Peyer's patch (tissue), 4 donors: ENCODE measurements around the gene MTSS2.

ENCODE experiments used
- POLR2A ChIP-seq, 2 donors: fragments of 450-650 bp; IDR thresholded peaks; one replicate each; pipeline ENCODE4 v1.5.1; 2017; ENCODE audit warnings: antibody characterized with exemption in 2 of 2, mild to moderate bottlenecking in 2 of 2, moderate library complexity in 2 of 2
- TF ChIP-seq, protein P1 (sequence below), 6 experiments: fragments of 450-650 bp in 4 of 6; fragments of 200-600 bp in 2 of 6; sonication (generic) in 1 of 6; IDR thresholded peaks; one replicate each; pipeline ENCODE4 v1.5.1; 2017 to 2019; ENCODE audit warnings: antibody characterized with exemption in 6 of 6, mild to moderate bottlenecking in 3 of 6, moderate library complexity in 1 of 6

DNA sequence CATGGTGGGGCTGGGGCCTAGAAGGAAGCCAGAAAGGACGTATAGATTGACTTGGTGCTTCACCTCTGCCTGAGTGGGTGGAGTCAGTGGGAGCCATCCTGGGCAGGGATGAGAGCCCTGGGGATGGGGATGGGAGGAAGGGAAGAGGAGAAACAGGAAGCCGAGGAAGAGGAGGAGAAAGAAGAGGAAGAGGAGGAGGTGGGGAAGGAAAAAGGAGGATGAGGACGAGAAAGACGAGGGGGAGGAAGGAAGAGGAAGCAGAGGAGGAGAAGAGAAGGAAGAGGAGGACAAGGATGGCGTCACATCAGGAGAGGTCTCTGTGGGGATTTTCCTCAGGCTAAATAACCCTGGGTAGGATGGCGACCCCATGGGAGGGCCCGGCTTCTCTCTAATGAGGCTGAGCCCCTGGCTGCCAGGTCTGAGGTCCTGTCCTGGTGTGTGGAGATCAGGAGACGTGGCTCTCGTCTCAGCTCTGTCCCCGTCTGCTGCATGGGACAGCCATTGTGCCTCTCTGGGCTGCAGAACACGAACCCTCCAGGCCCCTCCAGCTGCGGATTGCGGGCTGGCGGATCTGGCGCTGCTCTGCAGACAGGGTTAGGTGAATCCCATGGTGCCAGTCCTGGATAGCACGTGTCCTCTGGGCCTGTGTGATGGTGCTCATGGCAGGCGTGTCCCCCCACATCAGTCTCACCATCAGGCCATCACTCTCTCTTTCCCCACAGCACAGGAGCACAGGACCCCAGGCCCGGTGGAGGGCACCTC is 35.5 kb upstream of the MTSS2 start:
- TF ChIP-seq POLR2A (IDR thresholded peaks at IDR 0.05), result no peak
- TF ChIP-seq, protein P1, sequence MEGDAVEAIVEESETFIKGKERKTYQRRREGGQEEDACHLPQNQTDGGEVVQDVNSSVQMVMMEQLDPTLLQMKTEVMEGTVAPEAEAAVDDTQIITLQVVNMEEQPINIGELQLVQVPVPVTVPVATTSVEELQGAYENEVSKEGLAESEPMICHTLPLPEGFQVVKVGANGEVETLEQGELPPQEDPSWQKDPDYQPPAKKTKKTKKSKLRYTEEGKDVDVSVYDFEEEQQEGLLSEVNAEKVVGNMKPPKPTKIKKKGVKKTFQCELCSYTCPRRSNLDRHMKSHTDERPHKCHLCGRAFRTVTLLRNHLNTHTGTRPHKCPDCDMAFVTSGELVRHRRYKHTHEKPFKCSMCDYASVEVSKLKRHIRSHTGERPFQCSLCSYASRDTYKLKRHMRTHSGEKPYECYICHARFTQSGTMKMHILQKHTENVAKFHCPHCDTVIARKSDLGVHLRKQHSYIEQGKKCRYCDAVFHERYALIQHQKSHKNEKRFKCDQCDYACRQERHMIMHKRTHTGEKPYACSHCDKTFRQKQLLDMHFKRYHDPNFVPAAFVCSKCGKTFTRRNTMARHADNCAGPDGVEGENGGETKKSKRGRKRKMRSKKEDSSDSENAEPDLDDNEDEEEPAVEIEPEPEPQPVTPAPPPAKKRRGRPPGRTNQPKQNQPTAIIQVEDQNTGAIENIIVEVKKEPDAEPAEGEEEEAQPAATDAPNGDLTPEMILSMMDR (IDR thresholded peaks at IDR 0.05), result no peak
